NCI-H1105 (cell line): ENCODE data around the gene CAV2.
"Not testable (repeated sequence)": the region's sequence is repeated elsewhere in the genome, so short reads cannot be mapped to it uniquely, and the experiment has no call there.

Experiments used
- DNase-seq: peaks from one replicate; lab custom pipeline; 2025; lab: John Stamatoyannopoulos, UW

Gene CAV2

GRCh38 chr7:116499168-116500077 lies at the start of gene CAV2:
Gene CAV2, plus strand, starts transcription at chr7:116499738. Its CDS starts 44 bp downstream, at chr7:116499782.
- DNase-seq: no peak

- no peak for DNase-seq
These were observed 49.6 kb upstream of the CAV2 start for GRCh38 chr7:116449950-116450349.

- no peak for DNase-seq
These were observed 47.4 kb upstream of the CAV2 start for GRCh38 chr7:116451957-116452729.

GRCh38 chr7:116454377-116454776 lies 45.2 kb upstream of the CAV2 start:
- DNase-seq: no peak

GRCh38 chr7:116455009-116455408 lies 44.5 kb upstream of the CAV2 start:
- no peak for DNase-seq

GRCh38 chr7:116455499-116455898 lies 44.0 kb upstream of the CAV2 start:
- no peak for DNase-seq

GRCh38 chr7:116461500-116461899 lies 38.0 kb upstream of the CAV2 start:
- no peak for DNase-seq

GRCh38 chr7:116463956-116464355 lies 35.6 kb upstream of the CAV2 start:
- DNase-seq: no peak

- no peak for DNase-seq
These were observed 35.2 kb upstream of the CAV2 start for GRCh38 chr7:116464375-116464774.

GRCh38 chr7:116465125-116465524 lies 34.4 kb upstream of the CAV2 start:
- no peak for DNase-seq

- no peak for DNase-seq
These were observed 31.0 kb upstream of the CAV2 start for GRCh38 chr7:116468534-116468933.

GRCh38 chr7:116477625-116478024 lies 21.9 kb upstream of the CAV2 start:
- DNase-seq: no peak

- DNase-seq: no peak
These were observed 20.7 kb upstream of the CAV2 start for GRCh38 chr7:116478834-116479233.

GRCh38 chr7:116483271-116483942 lies 16.1 kb upstream of the CAV2 start:
- DNase-seq: no peak

GRCh38 chr7:116484389-116484788 lies 15.1 kb upstream of the CAV2 start:
- DNase-seq: not testable (repeated sequence)

GRCh38 chr7:116487907-116488521 lies 11.5 kb upstream of the CAV2 start:
- no peak for DNase-seq

- DNase-seq: no peak
These were observed 9.2 kb upstream of the CAV2 start for GRCh38 chr7:116490351-116490750.

GRCh38 chr7:116491887-116492653 lies 7.5 kb upstream of the CAV2 start:
- no peak for DNase-seq

- DNase-seq: no peak
These were observed 6.9 kb upstream of the CAV2 start for GRCh38 chr7:116492654-116493109.

GRCh38 chr7:116493449-116493848 lies 6.1 kb upstream of the CAV2 start:
- no peak for DNase-seq

- no peak for DNase-seq
These were observed 5.1 kb upstream of the CAV2 start for GRCh38 chr7:116494472-116494871.
